ENCODE results near the gene IPO5. TPM values are rescaled to one million over a fixed set of nuclear protein-coding genes. Genes with fewer than 3 reads are reported as not detected.
"Not testable (repeated sequence)": the region's sequence is repeated elsewhere in the genome, so short reads cannot be mapped to it uniquely, and the experiment has no call there.

IPO5 gene
- total and polyA plus RNA-seq, 2 donors: 58.9 to 164 TPM

DNA sequence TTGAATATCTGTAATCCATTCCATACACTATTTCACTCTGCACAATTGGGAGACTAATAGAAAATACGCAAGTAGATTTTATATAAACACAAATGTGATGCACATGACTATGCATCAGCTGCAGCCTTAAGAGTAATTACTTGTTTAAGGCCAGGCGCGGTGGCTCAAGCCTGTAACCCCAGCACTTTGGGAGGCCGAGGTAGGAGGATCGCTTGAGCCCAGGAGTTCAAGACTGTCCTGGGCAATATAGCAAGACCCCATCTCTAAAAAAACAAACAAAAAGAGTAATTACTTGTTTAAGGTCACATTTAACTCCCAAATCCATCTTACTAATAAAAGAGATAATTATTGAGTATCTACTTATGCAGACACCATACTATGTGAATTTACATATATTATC is 18.0 kb downstream of the IPO5 start:
- no peak overlapping the region for H3K4me3 ChIP-seq (ENCODE audit: low read depth, low read length)
- no peaks in the 10 kb centered on the region for H3K4me1 ChIP-seq (ENCODE audit: insufficient read depth)
- H3K27ac ChIP-seq (ENCODE audit: low read depth): no peak overlapping the region
- no peak for DNase-seq (ENCODE audit: extremely low spot score)
- 91% methylated on average over 5 of the region's 5 CpGs for WGBS
- no peaks in the 10 kb centered on the region for H3K36me3 ChIP-seq (ENCODE audit: insufficient read depth)

DNA sequence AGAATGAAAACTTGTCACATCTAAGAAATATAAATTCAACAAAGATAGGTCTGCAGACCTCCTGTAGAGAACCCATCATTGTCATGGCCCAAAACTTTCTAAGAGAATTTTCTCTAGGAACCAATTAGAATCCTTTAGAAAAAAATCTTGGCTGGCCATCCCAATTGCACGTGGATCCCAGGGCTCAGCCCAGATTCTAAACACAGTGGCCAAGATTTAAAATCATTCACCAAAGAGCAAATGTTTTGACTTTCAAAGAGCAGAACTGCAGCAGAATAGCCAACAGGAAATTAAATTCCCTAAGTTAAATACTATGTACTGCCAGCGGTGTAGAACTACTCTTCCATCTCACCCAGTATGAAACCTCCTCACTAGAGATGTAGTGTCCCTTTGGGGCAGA is 21.3 kb downstream of the IPO5 start:
- no peak for DNase-seq (ENCODE audit: extremely low spot score)
- H3K4me3 ChIP-seq (ENCODE audit: low read depth, low read length): no peak overlapping the region
- 53% methylated on average over 2 of the region's 2 CpGs for WGBS

DNA sequence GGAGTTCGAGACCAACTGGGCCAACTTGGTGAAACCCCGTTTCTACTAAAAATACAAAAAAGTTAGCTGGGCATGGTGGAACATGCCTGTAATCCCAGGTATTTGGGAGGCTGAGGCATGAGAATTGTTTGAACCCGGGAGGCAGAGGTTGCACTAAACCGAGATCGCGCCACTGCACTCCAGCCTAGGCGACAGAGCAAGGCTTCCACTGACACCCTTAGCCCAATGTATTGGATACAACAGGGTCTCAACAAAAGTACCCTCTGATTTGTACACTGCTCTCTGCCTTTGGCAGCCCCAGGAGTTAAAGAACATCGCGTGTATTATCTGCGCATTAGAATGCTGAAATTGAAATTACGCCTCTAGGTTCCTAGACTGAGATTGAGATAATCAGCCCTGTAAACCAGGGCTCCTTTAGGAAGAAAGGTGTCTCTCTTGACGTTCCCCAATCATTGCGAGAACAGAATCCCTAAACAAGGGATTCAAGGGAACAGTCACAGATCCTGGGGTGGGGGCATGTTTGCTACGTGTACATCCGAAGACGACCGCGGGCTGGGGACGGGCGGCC is 21.9 kb downstream of the IPO5 start:
- H3K36me3 ChIP-seq (ENCODE audit: insufficient read depth): no peaks in the 10 kb centered on the region
- H3K4me1 ChIP-seq (ENCODE audit: insufficient read depth): no peaks in the 10 kb centered on the region
- peak overlapping the region; percentile 85 for H3K4me3 ChIP-seq (ENCODE audit: low read depth, low read length)
- peak overlapping the region; percentile 97 for H3K27ac ChIP-seq (ENCODE audit: low read depth)
- 15% methylated on average over 20 of the region's 20 CpGs for WGBS
- no peak for DNase-seq (ENCODE audit: extremely low spot score)

More for the DNA sequence above, 21.3 kb downstream of the IPO5 start:
- Histone ChIP-seq H3K4me1 (ENCODE audit: insufficient read depth) (no peaks in the 10 kb centered on the region), H3K36me3 (ENCODE audit: insufficient read depth) (no peaks in the 10 kb centered on the region), H3K27ac (ENCODE audit: low read depth) (no peak overlapping the region)

DNA sequence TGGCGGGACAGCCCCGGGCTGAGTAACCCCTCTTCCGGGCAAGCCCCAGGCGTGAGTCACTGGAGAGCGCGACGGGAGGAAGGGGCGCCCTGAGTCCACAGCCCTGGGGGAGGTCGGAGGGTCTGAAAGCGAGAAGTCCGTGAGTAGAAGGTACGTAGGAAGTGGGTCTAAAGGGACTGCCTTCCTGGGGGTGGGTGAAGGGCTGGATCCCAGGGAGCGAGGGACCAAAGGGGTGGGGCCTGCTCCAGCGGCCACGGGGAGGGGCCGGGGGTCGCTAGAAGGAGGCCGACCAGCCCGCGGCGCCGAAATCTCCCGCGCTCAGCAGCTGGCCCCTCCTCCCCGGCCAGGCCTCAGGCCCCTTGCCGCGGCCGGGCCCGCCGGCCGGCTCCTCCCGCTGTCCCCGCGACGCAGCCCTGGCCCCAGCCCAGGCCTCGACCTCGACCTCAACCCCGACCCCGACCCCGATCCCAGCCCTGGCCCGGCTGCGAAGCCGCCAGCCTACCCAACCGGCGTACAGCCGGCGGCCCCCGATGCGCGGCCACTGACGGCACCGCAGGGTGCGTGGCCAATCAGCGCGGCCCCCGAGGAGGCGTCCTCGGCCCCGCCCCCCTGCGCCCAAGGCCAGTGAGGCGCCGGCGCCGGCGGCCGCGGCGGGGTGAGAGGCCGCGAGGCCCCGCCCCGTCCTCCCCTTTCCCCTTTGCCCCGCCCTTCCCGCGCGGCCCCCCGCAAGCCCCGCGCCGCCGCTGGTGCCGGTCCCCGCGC is 22.6 kb downstream of the IPO5 start:
- Histone ChIP-seq H3K36me3 (ENCODE audit: insufficient read depth) (no peaks in the 10 kb centered on the region), H3K4me1 (ENCODE audit: insufficient read depth) (no peaks in the 10 kb centered on the region), H3K4me3 (ENCODE audit: low read depth, low read length) (peak overlapping the region; percentile 85), H3K27ac (ENCODE audit: low read depth) (peak overlapping the region; percentile 97)
- peak; percentile 48 for DNase-seq (ENCODE audit: extremely low spot score)
- WGBS: under 1% methylated on average over 82 of the region's 84 CpGs

DNA sequence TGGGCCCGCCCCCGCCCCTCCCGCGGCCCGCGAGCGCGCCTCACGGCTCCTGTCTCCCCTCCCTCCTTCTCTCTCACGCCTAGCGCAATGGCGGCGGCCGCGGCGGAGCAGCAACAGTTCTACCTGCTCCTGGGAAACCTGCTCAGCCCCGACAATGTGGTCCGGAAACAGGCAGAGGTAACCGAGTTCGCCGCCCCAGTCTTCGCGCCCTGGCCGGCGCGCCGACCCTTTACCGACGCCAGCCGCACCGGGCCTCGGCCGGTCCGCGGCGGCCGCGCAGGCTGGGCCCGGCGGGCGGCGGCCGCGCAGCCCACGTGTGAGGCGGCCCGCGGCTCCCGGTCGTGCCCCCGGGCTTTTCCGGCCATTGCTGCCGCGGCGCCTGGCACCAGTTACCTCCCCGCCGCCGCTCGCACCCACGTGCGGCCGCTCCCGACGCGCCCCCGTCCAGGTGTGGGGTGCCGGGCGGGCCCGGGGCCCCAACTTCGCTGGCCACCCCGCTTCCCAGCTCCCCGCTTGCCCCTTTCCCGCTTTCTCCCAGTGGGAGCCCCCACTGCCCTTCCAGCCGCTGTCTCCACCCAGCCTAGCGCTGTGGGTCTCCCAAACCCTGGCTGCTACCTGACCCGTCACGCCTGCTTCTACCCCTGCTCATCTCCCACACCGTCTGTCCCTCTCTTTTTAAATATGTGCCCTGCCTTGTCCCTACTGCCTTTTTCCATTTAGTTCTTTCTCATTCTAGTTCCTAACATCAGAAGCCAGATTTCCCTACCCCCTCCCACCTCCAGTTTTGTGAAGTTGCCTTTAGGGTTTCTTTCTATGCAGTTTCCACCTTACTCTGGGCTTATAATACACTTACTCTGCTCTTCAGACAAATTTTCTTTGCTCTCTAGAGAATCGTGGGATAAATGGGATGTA is 23.4 kb downstream of the IPO5 start:
- H3K4me1 ChIP-seq (ENCODE audit: insufficient read depth): no peaks in the 10 kb centered on the region
- no peaks in the 10 kb centered on the region for H3K36me3 ChIP-seq (ENCODE audit: insufficient read depth)
- peak overlapping the region; percentile 92 for H3K27ac ChIP-seq (ENCODE audit: low read depth)
- DNase-seq (ENCODE audit: extremely low spot score): no peak
- H3K4me3 ChIP-seq (ENCODE audit: low read depth, low read length): peak overlapping the region; percentile 85
- WGBS: under 1% methylated on average over 78 of the region's 79 CpGs

DNA sequence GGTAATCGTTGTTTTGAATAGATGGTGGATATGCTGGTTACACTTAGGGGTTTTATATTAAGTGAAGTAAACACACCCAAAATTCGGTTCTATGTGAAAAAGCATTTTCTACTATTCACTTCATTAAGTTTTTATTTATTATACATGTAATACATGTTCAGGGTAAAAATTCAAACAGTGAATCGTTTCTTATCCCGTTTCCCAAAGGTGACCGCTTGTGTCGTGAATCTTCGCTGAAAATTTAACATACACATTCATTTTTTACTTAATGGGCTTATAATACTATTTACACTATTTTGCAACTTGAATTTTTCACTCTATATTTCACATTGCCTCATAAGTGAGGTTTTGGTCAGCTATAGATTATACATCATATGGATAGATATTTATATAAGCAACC is 24.5 kb downstream of the IPO5 start:
- WGBS: 69% methylated on average over 7 of the region's 7 CpGs
- Histone ChIP-seq H3K36me3 (ENCODE audit: insufficient read depth) (no peaks in the 10 kb centered on the region), H3K27ac (ENCODE audit: low read depth) (no peak overlapping the region), H3K4me1 (ENCODE audit: insufficient read depth) (no peaks in the 10 kb centered on the region), H3K4me3 (ENCODE audit: low read depth, low read length) (no peak overlapping the region)
- no peak for DNase-seq (ENCODE audit: extremely low spot score)

DNA sequence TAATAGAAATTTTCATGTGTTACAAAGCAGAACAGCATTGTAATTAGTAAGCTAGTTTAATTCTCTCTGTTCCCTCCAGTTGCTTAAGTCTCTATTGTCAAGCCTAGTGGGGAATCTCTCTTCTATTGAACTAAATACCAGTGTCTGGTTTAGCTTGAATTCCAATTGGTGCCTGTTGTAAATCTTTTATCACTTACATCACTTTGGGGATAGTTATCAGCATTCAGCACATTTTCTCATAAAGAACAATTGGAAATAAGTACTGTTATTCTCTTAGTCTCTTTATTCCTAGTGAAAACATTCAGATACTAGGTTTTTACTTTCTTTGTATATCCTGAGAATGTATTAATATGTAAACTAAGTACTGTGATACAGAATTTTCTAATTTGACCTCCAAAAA is 25.2 kb downstream of the IPO5 start:
- Histone ChIP-seq H3K4me1 (ENCODE audit: insufficient read depth) (no peaks in the 10 kb centered on the region), H3K4me3 (ENCODE audit: low read depth, low read length) (no peak overlapping the region), H3K36me3 (ENCODE audit: insufficient read depth) (no peaks in the 10 kb centered on the region), H3K27ac (ENCODE audit: low read depth) (no peak overlapping the region)
- no peak for DNase-seq (ENCODE audit: extremely low spot score)

DNA sequence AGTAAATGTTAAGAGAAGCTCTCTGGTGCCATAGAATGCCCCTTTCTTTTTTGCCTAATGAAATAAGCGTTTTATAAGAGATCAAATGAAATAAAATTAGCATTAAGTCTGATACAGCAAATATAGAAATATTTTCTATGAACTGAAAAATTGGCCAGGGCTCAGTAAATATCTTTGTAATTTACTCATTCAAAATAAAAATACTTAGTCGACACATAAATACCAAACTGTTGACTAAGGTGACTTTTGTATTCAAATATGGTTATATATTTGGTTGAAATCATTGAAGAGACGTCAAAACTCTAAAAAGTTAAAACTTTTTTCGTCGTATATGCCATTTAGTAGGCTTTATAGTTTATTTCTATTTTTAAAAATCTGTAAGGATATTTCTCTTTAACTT is 25.6 kb downstream of the IPO5 start:
- 68% methylated on average over 5 of the region's 5 CpGs for WGBS
- no peak for DNase-seq (ENCODE audit: extremely low spot score)
- Histone ChIP-seq H3K36me3 (ENCODE audit: insufficient read depth) (no peaks in the 10 kb centered on the region), H3K4me3 (ENCODE audit: low read depth, low read length) (no peak overlapping the region), H3K27ac (ENCODE audit: low read depth) (no peak overlapping the region), H3K4me1 (ENCODE audit: insufficient read depth) (no peaks in the 10 kb centered on the region)

DNA sequence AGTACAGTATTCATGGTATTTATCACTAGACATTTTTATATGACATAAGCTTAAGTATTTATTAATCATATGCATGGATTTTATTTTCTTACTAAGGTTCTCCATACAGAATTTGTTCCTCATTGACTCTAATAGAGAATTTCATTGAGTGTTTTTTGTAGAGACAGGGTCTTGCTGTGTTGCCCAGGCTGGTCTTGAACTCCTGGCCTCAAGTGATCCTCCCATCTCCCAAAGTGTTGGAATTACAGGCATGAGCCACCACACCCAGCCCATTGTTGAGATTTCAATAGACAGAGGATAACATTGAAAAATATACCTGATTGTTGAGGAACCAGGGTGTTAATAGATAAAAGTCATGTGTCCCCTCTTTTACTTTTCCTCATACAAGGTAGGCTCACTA is 26.1 kb downstream of the IPO5 start:
- H3K4me1 ChIP-seq (ENCODE audit: insufficient read depth): no peaks in the 10 kb centered on the region
- no peak for DNase-seq (ENCODE audit: extremely low spot score)
- H3K27ac ChIP-seq (ENCODE audit: low read depth): no peak overlapping the region
- no peaks in the 10 kb centered on the region for H3K36me3 ChIP-seq (ENCODE audit: insufficient read depth)
- no peak overlapping the region for H3K4me3 ChIP-seq (ENCODE audit: low read depth, low read length)

DNA sequence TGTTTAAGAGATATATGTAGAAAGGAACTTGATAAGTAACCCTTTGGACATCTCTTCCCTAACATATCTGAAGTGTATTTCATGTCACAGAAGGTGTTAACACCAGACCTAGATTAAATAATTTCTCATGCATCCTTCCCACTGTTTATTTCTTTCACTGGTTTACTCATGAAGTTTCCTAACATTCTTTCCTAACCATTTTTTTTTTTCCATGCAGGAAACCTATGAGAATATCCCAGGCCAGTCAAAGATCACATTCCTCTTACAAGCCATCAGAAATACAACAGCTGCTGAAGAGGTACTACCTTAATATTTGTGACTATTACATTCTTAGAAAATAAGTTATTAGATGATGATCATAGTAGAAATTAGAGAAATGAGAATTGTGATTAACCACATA is 28.8 kb downstream of the IPO5 start:
- Histone ChIP-seq H3K27ac (ENCODE audit: low read depth) (no peak overlapping the region), H3K4me1 (ENCODE audit: insufficient read depth) (no peaks in the 10 kb centered on the region), H3K4me3 (ENCODE audit: low read depth, low read length) (no peak overlapping the region), H3K36me3 (ENCODE audit: insufficient read depth) (no peaks in the 10 kb centered on the region)
- DNase-seq (ENCODE audit: extremely low spot score): no peak

DNA sequence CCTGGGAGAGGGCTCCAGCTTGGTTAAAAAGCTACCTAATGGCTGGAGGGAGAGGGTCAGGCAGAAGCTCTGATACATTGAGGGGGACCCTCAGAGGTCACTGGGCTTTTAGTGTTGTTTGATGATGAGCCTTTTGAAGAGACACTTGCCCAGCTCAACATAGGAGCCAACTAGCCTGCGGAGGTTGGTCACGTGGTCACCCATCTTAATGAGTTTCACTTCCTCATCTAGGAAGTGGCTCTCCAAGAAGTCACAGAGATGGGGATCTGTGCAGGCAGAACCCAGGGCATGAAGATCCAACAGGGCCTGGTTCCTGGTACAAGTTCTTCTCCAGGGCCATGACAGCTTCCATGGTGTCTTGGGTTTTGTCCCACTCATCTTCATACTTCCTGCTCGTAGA is 33.4 kb downstream of the IPO5 start:
- WGBS: 90% methylated on average over 3 of the region's 3 CpGs
- Histone ChIP-seq H3K36me3 (ENCODE audit: insufficient read depth) (peaks cover 1% of the 10 kb centered on the region), H3K4me1 (ENCODE audit: insufficient read depth) (no peaks in the 10 kb centered on the region), H3K4me3 (ENCODE audit: low read depth, low read length) (no peak overlapping the region), H3K27ac (ENCODE audit: low read depth) (no peak overlapping the region)
- DNase-seq (ENCODE audit: extremely low spot score): no peak

DNA sequence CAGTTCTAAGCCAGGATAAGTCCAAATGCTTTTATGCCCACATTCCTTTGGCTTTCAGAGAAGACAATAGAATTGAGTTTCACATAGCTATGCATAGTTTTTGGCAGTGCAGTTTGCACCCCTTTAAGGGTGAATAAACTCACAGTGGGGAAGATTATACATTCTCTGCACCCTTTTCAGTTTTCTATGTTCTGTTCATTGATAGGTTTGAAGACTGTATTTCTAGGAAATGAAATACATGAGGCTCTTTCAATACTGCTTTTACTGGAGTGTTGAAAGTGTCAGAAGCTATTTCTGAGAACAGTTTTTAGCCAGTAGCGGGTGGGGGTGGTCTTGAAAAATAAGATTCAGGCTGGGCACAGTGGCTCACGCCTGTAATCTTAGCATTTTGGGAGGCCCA is 46.2 kb downstream of the IPO5 start:
- WGBS: 97% methylated on average over 2 of the region's 2 CpGs
- DNase-seq (ENCODE audit: extremely low spot score): no peak
- Histone ChIP-seq H3K4me1 (ENCODE audit: insufficient read depth) (no peaks in the 10 kb centered on the region), H3K27ac (ENCODE audit: low read depth) (no peak overlapping the region), H3K36me3 (ENCODE audit: insufficient read depth) (peaks cover 5% of the 10 kb centered on the region), H3K4me3 (ENCODE audit: low read depth, low read length) (no peak overlapping the region)

DNA sequence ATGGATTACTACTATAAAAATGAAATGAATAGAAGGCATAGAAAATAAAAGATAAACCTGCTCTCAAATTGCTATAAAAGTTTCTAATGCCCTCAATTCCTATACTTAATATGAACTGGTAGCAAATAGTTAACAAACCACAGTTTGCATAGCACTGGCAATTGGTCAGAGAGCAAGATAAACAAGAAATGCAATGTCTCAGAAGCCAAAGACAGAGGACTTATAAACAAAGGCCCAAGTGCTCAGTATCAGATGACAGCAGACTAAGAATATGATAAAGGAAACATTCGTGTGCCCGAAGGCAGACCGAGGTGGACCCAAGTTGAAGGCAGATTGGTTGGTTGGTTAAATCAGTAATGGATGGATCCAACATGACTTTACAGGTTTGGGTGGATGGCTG is 50.6 kb downstream of the IPO5 start:
- Histone ChIP-seq H3K4me1 (ENCODE audit: insufficient read depth) (no peaks in the 10 kb centered on the region), H3K36me3 (ENCODE audit: insufficient read depth) (peaks cover 7% of the 10 kb centered on the region), H3K4me3 (ENCODE audit: low read depth, low read length) (no peak overlapping the region), H3K27ac (ENCODE audit: low read depth) (no peak overlapping the region)
- 34% methylated on average over 3 of the region's 3 CpGs for WGBS
- no peak for DNase-seq (ENCODE audit: extremely low spot score)

DNA sequence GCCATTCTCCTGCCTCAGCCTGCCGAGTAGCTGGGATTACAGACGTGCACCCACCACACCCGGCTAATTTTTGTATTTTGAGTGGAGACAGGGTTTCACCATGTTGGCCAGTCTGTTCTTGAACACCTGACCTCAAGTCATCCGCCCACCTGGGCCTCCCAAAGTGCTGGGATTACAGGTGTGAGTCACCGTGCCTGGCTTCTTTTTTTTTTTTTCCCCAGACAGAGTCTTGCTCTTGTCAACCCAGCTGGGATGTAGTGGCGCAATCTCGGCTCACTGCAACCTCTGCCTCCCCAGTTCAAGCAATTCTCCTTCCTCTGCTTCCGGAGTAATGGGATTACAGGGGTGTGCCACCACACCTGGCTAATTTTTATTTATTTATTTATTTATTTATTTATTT is 51.5 kb downstream of the IPO5 start:
- H3K27ac ChIP-seq (ENCODE audit: low read depth); H3K4me3 ChIP-seq (ENCODE audit: low read depth, low read length); H3K36me3 ChIP-seq (ENCODE audit: insufficient read depth); DNase-seq (ENCODE audit: extremely low spot score); H3K4me1 ChIP-seq (ENCODE audit: insufficient read depth): not testable (repeated sequence)
- 94% methylated on average over 8 of the region's 8 CpGs for WGBS

All from urinary bladder (tissue), 4 donors.